ENCODE results near the gene KNL1. TPM values are rescaled to one million over a fixed set of nuclear protein-coding genes. Genes with fewer than 3 reads are reported as not detected.

Gene KNL1
- total RNA-seq, 1 donor from 2014 or later = 6.0 TPM

DNA sequence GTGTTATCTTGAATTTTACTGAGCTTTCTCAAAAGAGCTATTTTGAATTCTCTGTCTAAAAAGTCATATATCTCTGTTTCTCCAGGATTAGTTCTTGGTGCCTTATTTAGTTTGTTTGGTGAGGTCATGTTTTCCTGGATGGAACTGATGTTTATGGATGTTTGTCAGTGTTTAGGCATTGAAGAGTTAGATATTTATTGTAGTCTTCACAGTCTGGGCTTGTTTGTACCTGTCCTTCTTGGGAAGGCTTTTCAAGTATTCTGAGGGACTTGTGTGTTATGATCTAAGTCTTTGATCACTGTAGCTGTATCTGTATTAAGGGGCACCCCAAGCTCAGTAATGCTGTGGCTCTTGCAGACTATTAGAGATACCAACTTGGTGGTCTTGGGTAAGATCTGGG is 90.3 kb downstream of the KNL1 start:
- H3K4me3 Mint-ChIP-seq (ENCODE audit: unreplicated experiment) = no peak overlapping the region
- H3K36me3 Mint-ChIP-seq (ENCODE audit: low read depth) = no peaks in the 10 kb centered on the region
- H3K9me3 Mint-ChIP-seq (ENCODE audit: low read depth) = no peaks in the 10 kb centered on the region
- TF ChIP-seq, protein P1, sequence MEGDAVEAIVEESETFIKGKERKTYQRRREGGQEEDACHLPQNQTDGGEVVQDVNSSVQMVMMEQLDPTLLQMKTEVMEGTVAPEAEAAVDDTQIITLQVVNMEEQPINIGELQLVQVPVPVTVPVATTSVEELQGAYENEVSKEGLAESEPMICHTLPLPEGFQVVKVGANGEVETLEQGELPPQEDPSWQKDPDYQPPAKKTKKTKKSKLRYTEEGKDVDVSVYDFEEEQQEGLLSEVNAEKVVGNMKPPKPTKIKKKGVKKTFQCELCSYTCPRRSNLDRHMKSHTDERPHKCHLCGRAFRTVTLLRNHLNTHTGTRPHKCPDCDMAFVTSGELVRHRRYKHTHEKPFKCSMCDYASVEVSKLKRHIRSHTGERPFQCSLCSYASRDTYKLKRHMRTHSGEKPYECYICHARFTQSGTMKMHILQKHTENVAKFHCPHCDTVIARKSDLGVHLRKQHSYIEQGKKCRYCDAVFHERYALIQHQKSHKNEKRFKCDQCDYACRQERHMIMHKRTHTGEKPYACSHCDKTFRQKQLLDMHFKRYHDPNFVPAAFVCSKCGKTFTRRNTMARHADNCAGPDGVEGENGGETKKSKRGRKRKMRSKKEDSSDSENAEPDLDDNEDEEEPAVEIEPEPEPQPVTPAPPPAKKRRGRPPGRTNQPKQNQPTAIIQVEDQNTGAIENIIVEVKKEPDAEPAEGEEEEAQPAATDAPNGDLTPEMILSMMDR (IDR thresholded peaks at IDR 0.05) = no peak
- no peak for DNase-seq (ENCODE audit: low spot score)
- no peaks in the 10 kb centered on the region for H3K27me3 Mint-ChIP-seq (ENCODE audit: low read depth)
- H3K4me1 Mint-ChIP-seq (ENCODE audit: low read depth) = no peaks in the 10 kb centered on the region
- no peak overlapping the region for H3K27ac Mint-ChIP-seq (ENCODE audit: unreplicated experiment)

DNA sequence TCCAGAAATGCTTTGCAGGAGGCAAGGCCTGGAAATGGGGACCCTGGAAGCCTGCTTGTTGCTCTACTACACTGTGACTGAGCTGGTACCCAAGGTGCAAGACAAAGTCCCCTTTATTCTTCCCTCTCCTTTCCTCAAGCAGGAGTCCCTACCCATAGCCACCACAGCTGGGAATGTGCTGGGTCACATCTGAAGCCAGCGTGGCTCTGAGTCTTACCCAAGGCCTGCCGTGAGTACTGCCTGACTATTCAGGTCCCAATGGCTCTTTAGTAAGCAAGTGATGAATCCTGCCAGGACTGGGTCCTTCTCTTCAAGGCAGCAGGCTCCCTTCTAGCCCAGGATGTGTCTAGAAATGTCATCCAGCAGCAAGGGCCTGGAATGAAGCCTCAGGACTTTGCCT is 91.3 kb downstream of the KNL1 start:
- TF ChIP-seq, protein P1 (IDR thresholded peaks at IDR 0.05) = no peak
- no peak overlapping the region for H3K4me3 Mint-ChIP-seq (ENCODE audit: unreplicated experiment)
- no peak for DNase-seq (ENCODE audit: low spot score)
- no peak overlapping the region for H3K27ac Mint-ChIP-seq (ENCODE audit: unreplicated experiment)
- H3K4me1 Mint-ChIP-seq (ENCODE audit: low read depth) = no peaks in the 10 kb centered on the region
- H3K36me3 Mint-ChIP-seq (ENCODE audit: low read depth) = peaks cover 2% of the 10 kb centered on the region
- no peaks in the 10 kb centered on the region for H3K9me3 Mint-ChIP-seq (ENCODE audit: low read depth)
- no peaks in the 10 kb centered on the region for H3K27me3 Mint-ChIP-seq (ENCODE audit: low read depth)

DNA sequence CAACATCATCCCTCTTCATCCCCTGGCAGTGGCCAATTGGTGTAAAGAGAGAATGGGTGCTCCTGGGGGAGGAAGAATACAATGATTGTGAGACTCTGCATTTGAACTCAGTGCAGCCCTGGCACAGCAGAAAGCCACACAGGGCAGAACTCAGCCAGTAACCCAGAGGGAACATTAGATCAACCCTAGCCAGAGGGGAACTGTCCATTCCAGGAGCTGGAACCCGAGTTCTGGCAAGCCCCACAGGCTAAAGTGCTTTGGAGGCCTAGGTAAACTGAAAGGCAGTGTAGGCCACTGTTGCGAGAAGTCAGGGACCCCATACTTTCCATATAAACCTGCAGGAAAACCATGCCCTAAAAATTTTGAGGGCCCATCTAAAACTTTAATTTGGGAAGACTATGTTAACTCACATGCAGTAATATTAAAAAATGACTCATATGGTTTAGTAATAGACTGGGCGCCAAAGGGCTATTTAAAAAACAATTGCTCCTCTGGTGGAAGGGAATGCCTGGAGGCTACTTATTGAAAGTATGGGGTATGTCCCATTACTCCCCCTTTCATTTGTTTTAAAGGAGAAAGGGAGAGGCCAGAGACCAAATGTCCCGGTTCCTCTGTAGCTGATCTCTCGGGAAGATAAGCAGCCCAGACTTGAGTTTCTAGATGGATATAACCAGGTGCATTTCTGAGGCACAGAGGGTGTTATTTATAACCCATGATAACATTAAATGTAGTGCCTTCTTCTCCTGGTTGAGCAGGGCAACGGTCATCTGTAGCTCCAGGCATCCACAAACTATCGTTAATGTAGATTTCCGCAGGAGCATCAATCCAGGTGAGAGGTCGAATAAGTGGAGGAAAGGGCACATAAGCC is 95.1 kb downstream of the KNL1 start:
- Mint-ChIP-seq H3K4me1 (ENCODE audit: low read depth) (peaks cover 6% of the 10 kb centered on the region), H3K4me3 (ENCODE audit: unreplicated experiment) (no peak overlapping the region), H3K27me3 (ENCODE audit: low read depth) (no peaks in the 10 kb centered on the region), H3K36me3 (ENCODE audit: low read depth) (peaks cover 2% of the 10 kb centered on the region), H3K9me3 (ENCODE audit: low read depth) (no peaks in the 10 kb centered on the region), H3K27ac (ENCODE audit: unreplicated experiment) (no peak overlapping the region)
- DNase-seq (ENCODE audit: low spot score) = no peak
- TF ChIP-seq, protein P1 (IDR thresholded peaks at IDR 0.05) = no peak

DNA sequence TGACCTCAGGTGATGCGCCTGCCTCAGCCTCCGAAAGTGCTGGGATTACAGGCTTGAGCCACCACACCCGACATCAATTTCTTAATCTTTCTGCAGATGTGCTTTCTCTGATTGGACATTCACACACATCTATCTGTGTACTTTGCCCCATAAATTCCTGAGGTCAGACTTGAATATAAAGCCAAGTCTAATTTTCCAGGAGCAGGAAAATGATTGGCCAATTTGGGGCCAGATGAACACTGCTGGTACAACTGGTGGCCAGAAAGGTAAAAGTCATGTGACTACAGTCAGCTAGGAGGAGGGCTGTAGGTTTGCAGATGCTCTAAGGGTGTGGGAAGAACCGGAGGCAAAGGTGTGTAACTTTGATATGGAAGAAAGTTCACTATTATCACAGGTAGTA is 97.7 kb downstream of the KNL1 start:
- Mint-ChIP-seq H3K27me3 (ENCODE audit: low read depth) (no peaks in the 10 kb centered on the region), H3K4me1 (ENCODE audit: low read depth) (peaks cover 11% of the 10 kb centered on the region), H3K4me3 (ENCODE audit: unreplicated experiment) (no peak overlapping the region), H3K36me3 (ENCODE audit: low read depth) (peaks cover 4% of the 10 kb centered on the region), H3K27ac (ENCODE audit: unreplicated experiment) (no peak overlapping the region), H3K9me3 (ENCODE audit: low read depth) (no peaks in the 10 kb centered on the region)
- TF ChIP-seq, protein P1 (IDR thresholded peaks at IDR 0.05) = no peak
- no peak for DNase-seq (ENCODE audit: low spot score)

DNA sequence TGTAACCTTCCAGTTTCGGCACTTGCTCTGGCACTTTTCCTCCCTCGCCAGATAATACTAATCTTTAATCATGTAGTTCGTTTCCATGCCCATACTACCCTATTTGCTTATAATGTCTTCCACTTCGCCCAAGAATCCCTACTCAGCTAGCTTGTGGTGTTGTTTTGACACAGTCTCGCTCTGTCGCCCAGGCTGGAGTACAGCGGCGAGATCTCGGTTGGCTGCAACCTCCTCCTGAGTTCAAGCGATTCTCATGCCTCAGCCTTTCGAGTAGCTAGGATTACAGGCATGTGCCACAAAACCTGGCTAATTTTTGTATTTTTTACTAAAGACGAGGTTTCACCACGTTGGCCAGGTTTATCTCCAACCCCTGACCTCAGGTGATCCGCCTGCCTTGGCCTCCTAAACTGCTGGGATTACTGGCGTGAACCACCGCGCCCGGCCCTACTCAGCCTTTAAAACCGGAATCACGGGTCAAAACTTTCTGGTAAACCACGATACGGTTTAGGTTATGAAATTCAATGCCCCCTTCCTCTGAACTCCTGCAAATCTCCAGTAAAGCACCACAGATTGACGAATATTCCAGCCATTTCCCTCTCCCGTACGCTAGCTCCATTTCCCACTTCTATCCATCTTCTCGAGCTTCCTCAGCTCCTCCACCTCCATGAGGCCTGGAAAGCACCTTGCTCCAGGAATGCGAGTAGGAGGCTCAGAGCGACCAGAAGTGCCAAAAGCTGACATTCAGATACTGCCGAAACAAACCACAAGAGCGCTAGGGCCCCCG is 100.0 kb downstream of the KNL1 start:
- peaks cover 13% of the 10 kb centered on the region for H3K4me1 Mint-ChIP-seq (ENCODE audit: low read depth)
- TF ChIP-seq, protein P1 (IDR thresholded peaks at IDR 0.05) = no peak
- H3K27ac Mint-ChIP-seq (ENCODE audit: unreplicated experiment) = peak overlapping the region; percentile 96
- no peak for DNase-seq (ENCODE audit: low spot score)
- H3K9me3 Mint-ChIP-seq (ENCODE audit: low read depth) = no peaks in the 10 kb centered on the region
- no peaks in the 10 kb centered on the region for H3K27me3 Mint-ChIP-seq (ENCODE audit: low read depth)
- H3K36me3 Mint-ChIP-seq (ENCODE audit: low read depth) = peaks cover 4% of the 10 kb centered on the region
- H3K4me3 Mint-ChIP-seq (ENCODE audit: unreplicated experiment) = peak overlapping the region; percentile 97
